ENCODE measurements around the gene PTPMT1. TPM values are rescaled to one million over a fixed set of nuclear protein-coding genes. Genes with fewer than 3 reads are reported as not detected.

PTPMT1 gene
- total and polyA plus RNA-seq, 2 experiments from 2014 or later: 106 to 109 TPM

DNA sequence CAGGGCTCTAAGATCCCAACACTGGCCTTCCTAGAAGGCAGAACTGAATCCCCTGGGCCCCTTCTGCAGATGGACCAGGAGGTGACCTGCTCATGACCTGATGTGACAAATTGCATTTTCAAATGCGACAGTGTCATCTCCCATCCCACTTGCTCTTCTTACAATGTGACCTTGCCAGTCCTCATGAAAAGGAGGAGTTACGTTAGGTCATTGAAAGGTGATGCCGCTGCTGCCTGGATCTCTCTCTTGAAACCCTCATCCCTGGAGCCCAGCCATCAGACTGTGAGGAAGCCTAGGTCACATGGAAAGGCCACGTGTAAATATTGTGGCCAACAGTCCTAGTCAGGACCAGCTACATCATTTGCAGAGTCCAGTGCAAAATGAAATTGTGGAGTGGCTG, 34.5 kb downstream of the PTPMT1 start:
- H3K27me3 Mint-ChIP-seq (ENCODE audit: insufficient read depth, low read depth, poor library complexity): peaks cover 7% of the 10 kb centered on the region
- H3K79me2 ChIP-seq (replicated peaks; ENCODE audit: insufficient read depth): no peaks in the 10 kb centered on the region
- H3K36me3 ChIP-seq (ENCODE audit: insufficient read depth): no peaks in the 10 kb centered on the region
- H3K9me2 ChIP-seq (ENCODE audit: insufficient read depth): no peaks in the 10 kb centered on the region
- no peaks in the 10 kb centered on the region for H3K4me1 ChIP-seq (ENCODE audit: insufficient read depth)
- no peak overlapping the region for H3K27ac ChIP-seq (ENCODE audit: low read depth)
- H3K27ac Mint-ChIP-seq: no peak overlapping the region
- no peaks in the 10 kb centered on the region for H3K36me3 Mint-ChIP-seq (ENCODE audit: low read depth)
- H3K4me2 ChIP-seq: no peak overlapping the region
- peaks cover 6% of the 10 kb centered on the region; the same call in 2 of the 3 replicates for H3K4me1 Mint-ChIP-seq
- DNase-seq (ENCODE audit: low spot score) (no peak), ATAC-seq (no peak)
- H2AFZ ChIP-seq: no peak overlapping the region
- H3K4me3 ChIP-seq: no peak overlapping the region
- H3F3A ChIP-seq (replicated peaks; ENCODE audit: low read depth): no peaks in the 10 kb centered on the region
- H3K4me3 Mint-ChIP-seq: no peak overlapping the region
- TF ChIP-seq CREB1 (CRISPR knock-in tag; IDR thresholded peaks at IDR 0.05; ENCODE audit: low read depth) (no peak), JUNB (IDR thresholded peaks at IDR 0.05; ENCODE audit: unreplicated experiment) (no peak), ZNF114 (CRISPR knock-in tag; IDR thresholded peaks at IDR 0.05) (no peak), EZH2phosphoT487 (IDR thresholded peaks at IDR 0.05; ENCODE audit: unreplicated experiment) (no peak), EZH2 (IDR thresholded peaks at IDR 0.05; ENCODE audit: low read depth, unreplicated experiment) (no peak), NANOG (IDR thresholded peaks at IDR 0.05; ENCODE audit: borderline replicate concordance) (no peak), ZNF331 (CRISPR knock-in tag; IDR thresholded peaks at IDR 0.05; ENCODE audit: low read depth) (no peak), STAT1 (IDR thresholded peaks at IDR 0.05; ENCODE audit: unreplicated experiment) (no peak), POLR2AphosphoS5 (IDR thresholded peaks at IDR 0.05; ENCODE audit: low read depth) (no peak)
- TF ChIP-seq, protein P1, sequence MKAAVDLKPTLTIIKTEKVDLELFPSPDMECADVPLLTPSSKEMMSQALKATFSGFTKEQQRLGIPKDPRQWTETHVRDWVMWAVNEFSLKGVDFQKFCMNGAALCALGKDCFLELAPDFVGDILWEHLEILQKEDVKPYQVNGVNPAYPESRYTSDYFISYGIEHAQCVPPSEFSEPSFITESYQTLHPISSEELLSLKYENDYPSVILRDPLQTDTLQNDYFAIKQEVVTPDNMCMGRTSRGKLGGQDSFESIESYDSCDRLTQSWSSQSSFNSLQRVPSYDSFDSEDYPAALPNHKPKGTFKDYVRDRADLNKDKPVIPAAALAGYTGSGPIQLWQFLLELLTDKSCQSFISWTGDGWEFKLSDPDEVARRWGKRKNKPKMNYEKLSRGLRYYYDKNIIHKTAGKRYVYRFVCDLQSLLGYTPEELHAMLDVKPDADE (IDR thresholded peaks at IDR 0.05): no peak
- TF ChIP-seq, protein P2, sequence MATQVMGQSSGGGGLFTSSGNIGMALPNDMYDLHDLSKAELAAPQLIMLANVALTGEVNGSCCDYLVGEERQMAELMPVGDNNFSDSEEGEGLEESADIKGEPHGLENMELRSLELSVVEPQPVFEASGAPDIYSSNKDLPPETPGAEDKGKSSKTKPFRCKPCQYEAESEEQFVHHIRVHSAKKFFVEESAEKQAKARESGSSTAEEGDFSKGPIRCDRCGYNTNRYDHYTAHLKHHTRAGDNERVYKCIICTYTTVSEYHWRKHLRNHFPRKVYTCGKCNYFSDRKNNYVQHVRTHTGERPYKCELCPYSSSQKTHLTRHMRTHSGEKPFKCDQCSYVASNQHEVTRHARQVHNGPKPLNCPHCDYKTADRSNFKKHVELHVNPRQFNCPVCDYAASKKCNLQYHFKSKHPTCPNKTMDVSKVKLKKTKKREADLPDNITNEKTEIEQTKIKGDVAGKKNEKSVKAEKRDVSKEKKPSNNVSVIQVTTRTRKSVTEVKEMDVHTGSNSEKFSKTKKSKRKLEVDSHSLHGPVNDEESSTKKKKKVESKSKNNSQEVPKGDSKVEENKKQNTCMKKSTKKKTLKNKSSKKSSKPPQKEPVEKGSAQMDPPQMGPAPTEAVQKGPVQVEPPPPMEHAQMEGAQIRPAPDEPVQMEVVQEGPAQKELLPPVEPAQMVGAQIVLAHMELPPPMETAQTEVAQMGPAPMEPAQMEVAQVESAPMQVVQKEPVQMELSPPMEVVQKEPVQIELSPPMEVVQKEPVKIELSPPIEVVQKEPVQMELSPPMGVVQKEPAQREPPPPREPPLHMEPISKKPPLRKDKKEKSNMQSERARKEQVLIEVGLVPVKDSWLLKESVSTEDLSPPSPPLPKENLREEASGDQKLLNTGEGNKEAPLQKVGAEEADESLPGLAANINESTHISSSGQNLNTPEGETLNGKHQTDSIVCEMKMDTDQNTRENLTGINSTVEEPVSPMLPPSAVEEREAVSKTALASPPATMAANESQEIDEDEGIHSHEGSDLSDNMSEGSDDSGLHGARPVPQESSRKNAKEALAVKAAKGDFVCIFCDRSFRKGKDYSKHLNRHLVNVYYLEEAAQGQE (IDR thresholded peaks at IDR 0.05; ENCODE audit: unreplicated experiment): no peak
- TF ChIP-seq, protein P3, sequence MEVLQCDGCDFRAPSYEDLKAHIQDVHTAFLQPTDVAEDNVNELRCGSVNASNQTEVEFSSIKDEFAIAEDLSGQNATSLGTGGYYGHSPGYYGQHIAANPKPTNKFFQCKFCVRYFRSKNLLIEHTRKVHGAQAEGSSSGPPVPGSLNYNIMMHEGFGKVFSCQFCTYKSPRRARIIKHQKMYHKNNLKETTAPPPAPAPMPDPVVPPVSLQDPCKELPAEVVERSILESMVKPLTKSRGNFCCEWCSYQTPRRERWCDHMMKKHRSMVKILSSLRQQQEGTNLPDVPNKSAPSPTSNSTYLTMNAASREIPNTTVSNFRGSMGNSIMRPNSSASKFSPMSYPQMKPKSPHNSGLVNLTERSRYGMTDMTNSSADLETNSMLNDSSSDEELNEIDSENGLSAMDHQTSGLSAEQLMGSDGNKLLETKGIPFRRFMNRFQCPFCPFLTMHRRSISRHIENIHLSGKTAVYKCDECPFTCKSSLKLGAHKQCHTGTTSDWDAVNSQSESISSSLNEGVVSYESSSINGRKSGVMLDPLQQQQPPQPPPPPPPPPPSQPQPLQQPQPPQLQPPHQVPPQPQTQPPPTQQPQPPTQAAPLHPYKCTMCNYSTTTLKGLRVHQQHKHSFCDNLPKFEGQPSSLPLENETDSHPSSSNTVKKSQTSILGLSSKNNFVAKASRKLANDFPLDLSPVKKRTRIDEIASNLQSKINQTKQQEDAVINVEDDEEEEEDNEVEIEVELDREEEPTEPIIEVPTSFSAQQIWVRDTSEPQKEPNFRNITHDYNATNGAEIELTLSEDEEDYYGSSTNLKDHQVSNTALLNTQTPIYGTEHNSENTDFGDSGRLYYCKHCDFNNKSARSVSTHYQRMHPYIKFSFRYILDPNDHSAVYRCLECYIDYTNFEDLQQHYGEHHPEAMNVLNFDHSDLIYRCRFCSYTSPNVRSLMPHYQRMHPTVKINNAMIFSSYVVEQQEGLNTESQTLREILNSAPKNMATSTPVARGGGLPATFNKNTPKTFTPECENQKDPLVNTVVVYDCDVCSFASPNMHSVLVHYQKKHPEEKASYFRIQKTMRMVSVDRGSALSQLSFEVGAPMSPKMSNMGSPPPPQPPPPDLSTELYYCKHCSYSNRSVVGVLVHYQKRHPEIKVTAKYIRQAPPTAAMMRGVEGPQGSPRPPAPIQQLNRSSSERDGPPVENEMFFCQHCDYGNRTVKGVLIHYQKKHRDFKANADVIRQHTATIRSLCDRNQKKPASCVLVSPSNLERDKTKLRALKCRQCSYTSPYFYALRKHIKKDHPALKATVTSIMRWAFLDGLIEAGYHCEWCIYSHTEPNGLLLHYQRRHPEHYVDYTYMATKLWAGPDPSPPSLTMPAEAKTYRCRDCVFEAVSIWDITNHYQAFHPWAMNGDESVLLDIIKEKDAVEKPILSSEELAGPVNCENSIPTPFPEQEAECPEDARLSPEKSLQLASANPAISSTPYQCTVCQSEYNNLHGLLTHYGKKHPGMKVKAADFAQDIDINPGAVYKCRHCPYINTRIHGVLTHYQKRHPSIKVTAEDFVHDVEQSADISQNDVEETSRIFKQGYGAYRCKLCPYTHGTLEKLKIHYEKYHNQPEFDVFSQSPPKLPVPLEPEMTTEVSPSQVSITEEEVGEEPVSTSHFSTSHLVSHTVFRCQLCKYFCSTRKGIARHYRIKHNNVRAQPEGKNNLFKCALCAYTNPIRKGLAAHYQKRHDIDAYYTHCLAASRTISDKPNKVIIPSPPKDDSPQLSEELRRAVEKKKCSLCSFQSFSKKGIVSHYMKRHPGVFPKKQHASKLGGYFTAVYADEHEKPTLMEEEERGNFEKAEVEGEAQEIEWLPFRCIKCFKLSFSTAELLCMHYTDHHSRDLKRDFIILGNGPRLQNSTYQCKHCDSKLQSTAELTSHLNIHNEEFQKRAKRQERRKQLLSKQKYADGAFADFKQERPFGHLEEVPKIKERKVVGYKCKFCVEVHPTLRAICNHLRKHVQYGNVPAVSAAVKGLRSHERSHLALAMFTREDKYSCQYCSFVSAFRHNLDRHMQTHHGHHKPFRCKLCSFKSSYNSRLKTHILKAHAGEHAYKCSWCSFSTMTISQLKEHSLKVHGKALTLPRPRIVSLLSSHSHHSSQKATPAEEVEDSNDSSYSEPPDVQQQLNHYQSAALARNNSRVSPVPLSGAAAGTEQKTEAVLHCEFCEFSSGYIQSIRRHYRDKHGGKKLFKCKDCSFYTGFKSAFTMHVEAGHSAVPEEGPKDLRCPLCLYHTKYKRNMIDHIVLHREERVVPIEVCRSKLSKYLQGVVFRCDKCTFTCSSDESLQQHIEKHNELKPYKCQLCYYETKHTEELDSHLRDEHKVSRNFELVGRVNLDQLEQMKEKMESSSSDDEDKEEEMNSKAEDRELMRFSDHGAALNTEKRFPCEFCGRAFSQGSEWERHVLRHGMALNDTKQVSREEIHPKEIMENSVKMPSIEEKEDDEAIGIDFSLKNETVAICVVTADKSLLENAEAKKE (CRISPR knock-in tag; IDR thresholded peaks at IDR 0.05): no peak
- TF ChIP-seq, protein P4, sequence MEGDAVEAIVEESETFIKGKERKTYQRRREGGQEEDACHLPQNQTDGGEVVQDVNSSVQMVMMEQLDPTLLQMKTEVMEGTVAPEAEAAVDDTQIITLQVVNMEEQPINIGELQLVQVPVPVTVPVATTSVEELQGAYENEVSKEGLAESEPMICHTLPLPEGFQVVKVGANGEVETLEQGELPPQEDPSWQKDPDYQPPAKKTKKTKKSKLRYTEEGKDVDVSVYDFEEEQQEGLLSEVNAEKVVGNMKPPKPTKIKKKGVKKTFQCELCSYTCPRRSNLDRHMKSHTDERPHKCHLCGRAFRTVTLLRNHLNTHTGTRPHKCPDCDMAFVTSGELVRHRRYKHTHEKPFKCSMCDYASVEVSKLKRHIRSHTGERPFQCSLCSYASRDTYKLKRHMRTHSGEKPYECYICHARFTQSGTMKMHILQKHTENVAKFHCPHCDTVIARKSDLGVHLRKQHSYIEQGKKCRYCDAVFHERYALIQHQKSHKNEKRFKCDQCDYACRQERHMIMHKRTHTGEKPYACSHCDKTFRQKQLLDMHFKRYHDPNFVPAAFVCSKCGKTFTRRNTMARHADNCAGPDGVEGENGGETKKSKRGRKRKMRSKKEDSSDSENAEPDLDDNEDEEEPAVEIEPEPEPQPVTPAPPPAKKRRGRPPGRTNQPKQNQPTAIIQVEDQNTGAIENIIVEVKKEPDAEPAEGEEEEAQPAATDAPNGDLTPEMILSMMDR (conservative IDR thresholded peaks at IDR 0.05; ENCODE audit: low read depth in 2 of 2): no peak
- peaks cover 12% of the 10 kb centered on the region for H3K27me3 ChIP-seq (ENCODE audit: insufficient read depth)
- no peaks in the 10 kb centered on the region for H3K9me3 Mint-ChIP-seq
- no peaks in the 10 kb centered on the region for H4K20me1 ChIP-seq (replicated peaks; ENCODE audit: insufficient read depth)

Measured in GM23338 (cell line).